GM12872 (cell line): ENCODE data around the gene ADGRF3.

Source experiments
- CTCF ChIP-seq: IDR thresholded peaks from 3 replicates; pipeline ENCODE4 v1.5.1; 2011; ENCODE audit warnings: low read depth, mild to moderate bottlenecking, low read length, moderate library complexity; ENCODE audit not compliant: insufficient read depth

ADGRF3 gene

GRCh38 chr2:26356111-26356510 lies 9.5 kb upstream of the ADGRF3 start:
- no peak for TF ChIP-seq CTCF

- no peak for TF ChIP-seq CTCF
These were observed 8.7 kb upstream of the ADGRF3 start for GRCh38 chr2:26355038-26355995.

GRCh38 chr2:26352892-26353291 lies 6.3 kb upstream of the ADGRF3 start:
- no peak for TF ChIP-seq CTCF

GRCh38 chr2:26351375-26352090 lies 4.9 kb upstream of the ADGRF3 start:
- TF ChIP-seq CTCF = no peak

GRCh38 chr2:26349690-26350089 lies 3.1 kb upstream of the ADGRF3 start:
- TF ChIP-seq CTCF = no peak

- TF ChIP-seq CTCF = no peak
These were observed 787 bp upstream of the ADGRF3 start for GRCh38 chr2:26347286-26347865.
